WTC11 (cell line): Measurements from ENCODE around the gene CACNA1H. TPM values are rescaled to one million over a fixed set of nuclear protein-coding genes. Genes with fewer than 3 reads are reported as not detected.

Experiments
- ATAC-seq: fragments of 200-7000 bp; cut with Tn5 transposase; 2 replicates; pipeline ENCODE4 v1.10.0; 2021; ENCODE audit warnings: mild to moderate bottlenecking, moderate library complexity
- CTCF ChIA-PET: fragments of 300-600 bp; sonication (Branson Sonifier 250); formaldehyde crosslinking; loops from one replicate; lab custom pipeline; 2021; ENCODE audit warnings: antibody characterized with exemption; lab: Charles Lee
- POLR2A ChIA-PET: fragments of 350-600 bp; sonication (Branson Sonifier 250); formaldehyde crosslinking; loops from one replicate; lab custom pipeline; 2021; ENCODE audit warnings: antibody characterized with exemption; lab: Charles Lee
- DNase-seq: peaks from one replicate; pipeline ENCODE4 v3.0.0; 2021; ENCODE audit warnings: low spot score
- H3K27ac Mint-ChIP-seq: 2 replicates; pipeline ENCODE4 v1.8.0; 2021; ENCODE audit warnings: mixed read lengths
- H3K27me3 Mint-ChIP-seq: 2 replicates; pipeline ENCODE4 v1.8.0; 2021; ENCODE audit warnings: low read depth, mild to moderate bottlenecking, moderate library complexity, mixed read lengths
- H3K36me3 Mint-ChIP-seq: 2 replicates; pipeline ENCODE4 v1.8.0; 2021; ENCODE audit warnings: mixed read lengths
- H3K4me1 Mint-ChIP-seq: 2 replicates; pipeline ENCODE4 v1.8.0; 2022; ENCODE audit warnings: mixed read lengths
- H3K4me3 Mint-ChIP-seq: 2 replicates; pipeline ENCODE4 v1.8.0; 2021; ENCODE audit warnings: mild to moderate bottlenecking, moderate library complexity, mixed read lengths
- H3K9me3 Mint-ChIP-seq: 2 replicates; pipeline ENCODE4 v1.8.0; 2021; ENCODE audit warnings: mixed read lengths
- CREM ChIP-seq: sonication (generic); formaldehyde crosslinking; IDR thresholded peaks from 2 replicates; pipeline ENCODE4 v1.8.1; 2022; ENCODE audit warnings: mild to moderate bottlenecking, missing genetic modification reagents, moderate library complexity
- ESRRA ChIP-seq: sonication (generic); formaldehyde crosslinking; IDR thresholded peaks from 2 replicates; pipeline ENCODE4 v1.8.1; 2022; ENCODE audit warnings: mild to moderate bottlenecking, missing genetic modification reagents, borderline replicate concordance
- HMGA2 ChIP-seq: fragments of 250-450 bp; sonication (Bioruptor Pico); IDR thresholded peaks from 2 replicates; pipeline ENCODE4 v1.4.0; 2021; ENCODE audit warnings: mild to moderate bottlenecking, moderate library complexity
- PRRX2 ChIP-seq: fragments of 250-450 bp; sonication (Bioruptor Pico); IDR thresholded peaks from 2 replicates; pipeline ENCODE4 v1.8.0; 2021; ENCODE audit warnings: mild to moderate bottlenecking
- TEAD4 ChIP-seq: sonication (generic); formaldehyde crosslinking; IDR thresholded peaks from 2 replicates; pipeline ENCODE4 v1.8.0; 2022; ENCODE audit warnings: mild to moderate bottlenecking, missing genetic modification reagents
- USF2 ChIP-seq: sonication (generic); formaldehyde crosslinking; IDR thresholded peaks from 2 replicates; pipeline ENCODE4 v1.8.1; 2023; ENCODE audit warnings: mild to moderate bottlenecking, missing genetic modification reagents, moderate library complexity
- ZMAT4 ChIP-seq: fragments of 250-450 bp; sonication (Bioruptor Pico); IDR thresholded peaks from 2 replicates; pipeline ENCODE4 v1.9.0; 2021; ENCODE audit warnings: mild to moderate bottlenecking
- ZNF138 ChIP-seq: sonication (generic); formaldehyde crosslinking; conservative IDR thresholded peaks from 2 replicates; pipeline ENCODE4 v1.8.1; 2022; ENCODE audit warnings: mild to moderate bottlenecking, moderate library complexity, missing genetic modification reagents
- ZNF423 ChIP-seq: fragments of 250-450 bp; sonication (Bioruptor Pico); IDR thresholded peaks from 2 replicates; pipeline ENCODE4 v2.1.2; 2022; ENCODE audit warnings: mild to moderate bottlenecking, moderate library complexity
- ZNF425 ChIP-seq: fragments of 250-450 bp; sonication (Bioruptor Pico); conservative IDR thresholded peaks from 2 replicates; pipeline ENCODE4 v1.9.0; 2021; ENCODE audit warnings: mild to moderate bottlenecking
- total RNA-seq: library from RNA; stranded (reverse); gene quantifications from 3 replicates; pipeline ENCODE4 v1.2.3, GENCODE V29; 2021
- TF ChIP-seq, protein P1 (sequence below): fragments of 250-450 bp; sonication (Bioruptor Pico); IDR thresholded peaks from 2 replicates; pipeline ENCODE4 v1.9.0; 2021; ENCODE audit warnings: mild to moderate bottlenecking
- TF ChIP-seq, protein P2 (sequence below): fragments of 200-600 bp; IDR thresholded peaks from 2 replicates; pipeline ENCODE4 v1.8.0; 2022; ENCODE audit warnings: antibody characterized with exemption

Gene CACNA1H
- total RNA-seq, 1 experiment from 2014 or later, result 38.0 TPM

GRCh38 chr16:1155353-1156054 is 2.6 kb downstream of the CACNA1H start:
- DNase-seq (no peak), ATAC-seq (no peak)
- no peaks in the 10 kb centered on the region for H3K36me3 Mint-ChIP-seq
- H3K4me1 Mint-ChIP-seq, result peaks cover 10% of the 10 kb centered on the region; the same call in 1 of the 2 replicates
- H3K27ac Mint-ChIP-seq, result no peak overlapping the region
- H3K27me3 Mint-ChIP-seq, result no peaks in the 10 kb centered on the region
- no peak overlapping the region for H3K4me3 Mint-ChIP-seq
- CTCF ChIA-PET, result interaction anchor here (0.5 to 1.6 kb wide), 3 partner anchors 19 to 98 kb away, joined by 3 to 4 read pairs (median 4); no protein-coding TSS in a partner anchor
- no peaks in the 10 kb centered on the region for H3K9me3 Mint-ChIP-seq
- POLR2A ChIA-PET, result no interaction called here
- no peak for TF ChIP-seq ZMAT4 (CRISPR knock-in tag)

DNA sequence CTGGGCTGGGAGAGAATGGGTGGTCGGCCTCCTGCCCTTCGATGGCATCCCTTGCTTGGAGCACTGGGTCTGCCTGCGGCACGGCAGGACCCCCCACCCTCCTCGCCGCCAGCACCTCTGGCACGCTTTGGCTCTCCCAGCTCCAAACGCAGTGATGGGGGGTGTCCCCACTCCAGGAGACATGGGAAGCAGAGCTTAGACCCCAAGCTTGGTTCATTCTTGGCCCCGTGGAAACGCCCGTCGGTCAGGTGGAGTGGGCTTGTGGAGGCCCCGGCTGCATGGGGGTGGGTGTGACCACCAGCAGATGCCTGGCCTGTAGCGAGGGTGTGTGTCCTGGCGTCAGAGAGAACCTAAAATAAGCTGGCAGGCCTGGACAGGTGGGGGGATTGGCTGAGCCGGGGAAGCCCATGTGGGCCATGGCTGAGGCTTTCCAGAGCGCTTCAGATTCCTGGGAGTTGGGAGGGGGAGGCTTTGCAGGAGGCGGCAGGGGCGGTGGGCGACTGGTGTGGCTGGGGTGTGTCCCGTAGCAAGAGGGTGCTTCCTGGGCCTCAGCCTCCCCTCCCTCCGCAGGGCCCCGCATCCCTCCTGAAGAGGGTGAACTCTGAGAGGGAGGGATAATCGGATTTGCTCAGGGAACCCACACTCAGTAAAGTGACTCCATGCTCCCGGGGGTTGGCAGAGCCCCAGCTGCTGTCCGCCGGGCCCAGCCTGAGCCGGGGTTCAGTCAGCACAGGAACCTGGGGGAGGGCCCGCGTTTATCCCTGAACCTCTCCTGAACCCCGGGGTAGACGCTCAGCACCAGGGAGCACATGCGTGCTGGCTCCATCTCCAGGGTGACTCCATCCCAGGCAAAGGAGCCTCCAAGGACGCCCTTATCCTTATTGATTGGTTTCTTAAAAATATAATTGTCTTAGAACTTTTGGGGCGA is 3.4 kb downstream of the CACNA1H start:
- H3K36me3 Mint-ChIP-seq, result no peaks in the 10 kb centered on the region
- H3K4me1 Mint-ChIP-seq, result peaks cover 10% of the 10 kb centered on the region; the same call in 1 of the 2 replicates
- no peak overlapping the region for H3K4me3 Mint-ChIP-seq
- H3K27me3 Mint-ChIP-seq, result no peaks in the 10 kb centered on the region
- ChIA-PET CTCF (interaction anchor here (0.5 to 1.6 kb wide), 2 partner anchors 19 to 99 kb away, joined by 4 read pairs; no protein-coding TSS in a partner anchor), POLR2A (no interaction called here)
- TF ChIP-seq, protein P1, sequence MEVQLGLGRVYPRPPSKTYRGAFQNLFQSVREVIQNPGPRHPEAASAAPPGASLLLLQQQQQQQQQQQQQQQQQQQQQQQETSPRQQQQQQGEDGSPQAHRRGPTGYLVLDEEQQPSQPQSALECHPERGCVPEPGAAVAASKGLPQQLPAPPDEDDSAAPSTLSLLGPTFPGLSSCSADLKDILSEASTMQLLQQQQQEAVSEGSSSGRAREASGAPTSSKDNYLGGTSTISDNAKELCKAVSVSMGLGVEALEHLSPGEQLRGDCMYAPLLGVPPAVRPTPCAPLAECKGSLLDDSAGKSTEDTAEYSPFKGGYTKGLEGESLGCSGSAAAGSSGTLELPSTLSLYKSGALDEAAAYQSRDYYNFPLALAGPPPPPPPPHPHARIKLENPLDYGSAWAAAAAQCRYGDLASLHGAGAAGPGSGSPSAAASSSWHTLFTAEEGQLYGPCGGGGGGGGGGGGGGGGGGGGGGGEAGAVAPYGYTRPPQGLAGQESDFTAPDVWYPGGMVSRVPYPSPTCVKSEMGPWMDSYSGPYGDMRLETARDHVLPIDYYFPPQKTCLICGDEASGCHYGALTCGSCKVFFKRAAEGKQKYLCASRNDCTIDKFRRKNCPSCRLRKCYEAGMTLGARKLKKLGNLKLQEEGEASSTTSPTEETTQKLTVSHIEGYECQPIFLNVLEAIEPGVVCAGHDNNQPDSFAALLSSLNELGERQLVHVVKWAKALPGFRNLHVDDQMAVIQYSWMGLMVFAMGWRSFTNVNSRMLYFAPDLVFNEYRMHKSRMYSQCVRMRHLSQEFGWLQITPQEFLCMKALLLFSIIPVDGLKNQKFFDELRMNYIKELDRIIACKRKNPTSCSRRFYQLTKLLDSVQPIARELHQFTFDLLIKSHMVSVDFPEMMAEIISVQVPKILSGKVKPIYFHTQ (CRISPR knock-in tag), result no peak
- DNase-seq, result no peak
- no peak overlapping the region for H3K27ac Mint-ChIP-seq
- ATAC-seq, result no peak
- no peaks in the 10 kb centered on the region for H3K9me3 Mint-ChIP-seq

DNA sequence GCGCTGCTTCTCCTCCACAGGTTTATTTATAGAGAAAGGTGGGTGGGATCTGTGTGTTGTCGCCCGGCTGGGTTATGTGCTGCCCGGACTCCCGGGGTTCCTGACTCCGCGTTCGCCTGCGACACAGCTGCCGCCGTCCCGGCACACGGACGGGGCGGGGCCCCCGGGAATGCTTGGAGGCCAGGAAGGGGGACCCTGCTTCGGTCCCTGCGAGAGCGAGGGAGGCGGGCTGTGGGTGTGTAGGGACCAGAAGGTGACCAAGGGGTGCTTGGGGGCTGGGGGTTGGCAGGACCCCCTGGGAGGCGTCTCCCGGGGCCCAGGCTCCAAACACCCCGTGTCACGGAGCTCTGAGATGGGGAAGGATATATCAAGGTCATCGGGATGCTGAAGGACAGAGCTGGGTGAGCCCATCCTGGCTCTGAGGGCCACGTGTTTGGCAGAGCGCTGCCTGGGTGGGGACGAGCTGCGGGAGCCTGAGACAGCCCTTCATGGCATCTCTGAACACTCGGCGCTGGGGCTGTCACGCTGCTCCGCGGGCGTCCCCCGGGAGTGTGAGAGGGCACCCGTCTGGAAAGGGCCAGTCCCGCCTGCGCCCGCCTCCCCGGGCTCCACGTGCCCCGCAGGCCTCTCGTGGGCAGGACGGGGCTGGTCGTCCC is 4.2 kb downstream of the CACNA1H start:
- POLR2A ChIA-PET, result no interaction called here
- H3K36me3 Mint-ChIP-seq, result no peaks in the 10 kb centered on the region
- CTCF ChIA-PET, result no interaction called here

More for the DNA sequence above, 4.2 kb downstream of the CACNA1H start:
- Mint-ChIP-seq H3K27ac (no peak overlapping the region), H3K27me3 (no peaks in the 10 kb centered on the region), H3K9me3 (no peaks in the 10 kb centered on the region), H3K4me3 (no peak overlapping the region), H3K4me1 (peaks cover 8% of the 10 kb centered on the region; the same call in 1 of the 2 replicates)
- ATAC-seq (no peak), DNase-seq (no peak)
- TF ChIP-seq PRRX2 (no peak), ESRRA (CRISPR knock-in tag) (no peak), ZNF425 (CRISPR knock-in tag) (no peak), CREM (no peak), HMGA2 (no peak), USF2 (CRISPR knock-in tag) (no peak), TEAD4 (CRISPR knock-in tag) (no peak), ZNF138 (no peak), ZNF423 (no peak)
- TF ChIP-seq, protein P1 (CRISPR knock-in tag), result no peak
- TF ChIP-seq, protein P2, sequence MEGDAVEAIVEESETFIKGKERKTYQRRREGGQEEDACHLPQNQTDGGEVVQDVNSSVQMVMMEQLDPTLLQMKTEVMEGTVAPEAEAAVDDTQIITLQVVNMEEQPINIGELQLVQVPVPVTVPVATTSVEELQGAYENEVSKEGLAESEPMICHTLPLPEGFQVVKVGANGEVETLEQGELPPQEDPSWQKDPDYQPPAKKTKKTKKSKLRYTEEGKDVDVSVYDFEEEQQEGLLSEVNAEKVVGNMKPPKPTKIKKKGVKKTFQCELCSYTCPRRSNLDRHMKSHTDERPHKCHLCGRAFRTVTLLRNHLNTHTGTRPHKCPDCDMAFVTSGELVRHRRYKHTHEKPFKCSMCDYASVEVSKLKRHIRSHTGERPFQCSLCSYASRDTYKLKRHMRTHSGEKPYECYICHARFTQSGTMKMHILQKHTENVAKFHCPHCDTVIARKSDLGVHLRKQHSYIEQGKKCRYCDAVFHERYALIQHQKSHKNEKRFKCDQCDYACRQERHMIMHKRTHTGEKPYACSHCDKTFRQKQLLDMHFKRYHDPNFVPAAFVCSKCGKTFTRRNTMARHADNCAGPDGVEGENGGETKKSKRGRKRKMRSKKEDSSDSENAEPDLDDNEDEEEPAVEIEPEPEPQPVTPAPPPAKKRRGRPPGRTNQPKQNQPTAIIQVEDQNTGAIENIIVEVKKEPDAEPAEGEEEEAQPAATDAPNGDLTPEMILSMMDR, result no peak
